ENCODE results near the gene CFAP65.

CFAP65 gene

DNA sequence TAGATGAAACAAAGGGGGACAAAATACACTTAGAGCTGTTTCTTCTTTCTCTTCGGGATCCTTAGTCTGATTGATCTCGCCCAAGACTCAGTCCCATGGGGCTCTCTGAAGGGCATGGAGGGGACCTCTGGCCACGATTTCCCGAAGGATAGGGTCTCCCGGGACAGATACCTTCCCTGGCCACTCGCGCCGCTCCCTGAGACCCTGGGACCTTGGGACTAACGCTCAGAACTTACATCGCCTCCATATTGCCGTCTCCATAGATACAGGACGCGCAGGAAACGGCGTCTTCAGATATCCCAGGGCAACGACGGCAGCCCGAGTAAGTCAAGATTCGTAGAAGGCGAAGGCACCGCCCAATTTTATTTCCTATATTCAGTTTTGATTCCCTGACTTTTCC lies at the start of gene CFAP65:
CFAP65 (minus strand) TSS at position 265 of the 400 bp plus-strand sequence. CDS start 2,468 bp downstream, outside the sequence.
- no peak for FAIRE-seq

DNA sequence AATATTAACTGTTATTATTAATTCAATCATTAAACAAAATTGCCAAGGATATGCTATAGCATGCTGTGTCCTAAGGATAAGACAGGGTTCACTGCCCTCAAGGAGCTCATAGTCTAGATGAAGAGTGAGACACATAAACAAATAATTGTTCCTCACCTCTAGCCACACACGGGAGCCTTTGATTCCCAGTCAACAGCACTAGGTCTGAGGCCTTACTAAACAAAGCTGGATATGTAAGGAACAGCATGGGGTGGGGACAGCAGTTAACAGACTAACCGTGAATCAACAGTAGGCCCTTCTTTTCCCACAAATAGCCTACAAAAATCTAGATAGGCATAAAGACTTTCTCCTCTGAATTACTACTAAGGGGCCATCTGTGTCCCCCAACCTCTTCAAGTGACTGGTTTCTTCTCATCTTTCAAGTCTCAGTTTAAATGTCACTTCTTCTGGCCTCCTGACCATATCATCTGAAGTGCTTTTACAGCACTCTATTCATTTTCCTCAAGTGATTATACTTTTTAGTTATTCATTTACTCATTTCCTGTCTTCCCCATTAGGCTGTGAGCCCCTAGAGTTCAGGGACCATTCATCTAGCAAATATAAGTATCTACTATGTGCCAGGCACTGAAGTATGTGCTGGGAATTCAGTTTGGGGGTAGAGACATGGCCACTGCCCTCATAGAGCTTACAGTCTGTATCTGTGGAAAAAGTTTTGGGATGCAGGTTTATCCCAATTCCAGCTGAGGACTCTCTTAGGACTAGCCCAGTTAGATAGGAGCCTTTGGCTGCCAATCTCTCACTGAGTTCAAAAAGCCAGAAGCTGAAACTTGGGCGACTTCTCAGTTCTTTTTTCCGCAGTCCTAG lies 49.4 kb upstream of the CFAP65 start:
- no peak for FAIRE-seq

GRCh38 chr2:219089330-219089729 lies 48.0 kb upstream of the CFAP65 start:
- no peak for FAIRE-seq

DNA sequence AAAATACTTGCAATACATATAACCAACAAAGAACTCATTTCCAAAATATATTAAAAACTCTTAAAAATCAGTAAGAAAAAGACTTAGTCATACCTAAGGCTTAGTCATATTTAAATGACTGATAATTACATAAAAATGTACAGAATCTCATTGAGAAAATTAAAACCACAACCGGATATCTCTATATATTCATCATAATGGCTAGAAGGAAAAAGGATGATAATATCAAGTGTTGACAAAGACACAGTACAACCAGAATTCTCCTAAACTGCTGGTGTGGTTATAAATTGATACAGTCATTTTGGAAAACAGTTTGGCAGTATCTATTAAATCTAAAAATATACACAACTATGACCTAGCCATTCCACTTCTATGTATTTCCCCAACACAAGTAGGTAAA lies 46.5 kb upstream of the CFAP65 start:
- no peak for FAIRE-seq

DNA sequence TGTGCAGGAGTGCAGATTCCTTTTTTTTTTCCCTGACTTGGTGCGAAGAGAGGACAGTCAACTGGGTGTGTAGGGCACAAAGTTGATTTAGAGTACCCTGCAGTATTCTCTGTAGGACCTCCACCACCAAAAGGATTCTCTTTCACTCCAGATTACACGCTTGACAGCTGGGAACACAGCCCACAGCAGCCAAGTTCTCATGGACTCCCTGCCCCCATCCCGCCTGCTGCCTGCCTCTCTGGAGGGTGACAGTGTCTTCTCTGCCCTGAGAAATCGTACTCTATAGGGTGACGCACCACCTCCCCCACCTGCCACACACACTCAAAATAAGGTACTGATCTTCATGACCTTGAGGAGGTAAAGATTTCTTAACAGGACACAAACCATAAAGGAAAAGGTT lies 46.0 kb upstream of the CFAP65 start:
- no peak for FAIRE-seq

DNA sequence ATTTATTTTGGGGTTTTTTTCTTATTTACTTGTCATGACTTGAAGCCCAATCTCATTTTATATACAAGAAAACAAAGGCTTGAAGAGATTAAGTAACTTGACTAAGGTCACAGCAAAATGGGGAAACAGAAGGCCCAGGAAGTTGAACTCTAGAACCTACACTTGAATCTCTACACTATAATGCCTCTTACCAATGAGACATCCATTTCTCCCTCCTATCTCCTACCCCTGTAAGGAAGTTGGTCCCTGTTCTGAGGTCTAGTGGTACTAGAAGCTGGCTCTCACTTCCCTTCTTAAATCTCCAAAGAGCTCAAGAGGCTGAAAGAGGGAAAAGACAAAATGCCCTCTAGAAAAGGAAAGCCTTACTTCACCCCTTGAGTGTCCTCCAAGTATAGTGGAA lies 44.9 kb upstream of the CFAP65 start:
- no peak for FAIRE-seq

- FAIRE-seq, result no peak
Measured at GRCh38 chr2:219084791-219085190, 43.5 kb upstream of the CFAP65 start.

- FAIRE-seq, result no peak
Measured at GRCh38 chr2:219082332-219082958, 41.1 kb upstream of the CFAP65 start.

GRCh38 chr2:219081701-219082331 lies 40.5 kb upstream of the CFAP65 start:
- no peak for FAIRE-seq

GRCh38 chr2:219081096-219081495 lies 39.8 kb upstream of the CFAP65 start:
- no peak for FAIRE-seq

DNA sequence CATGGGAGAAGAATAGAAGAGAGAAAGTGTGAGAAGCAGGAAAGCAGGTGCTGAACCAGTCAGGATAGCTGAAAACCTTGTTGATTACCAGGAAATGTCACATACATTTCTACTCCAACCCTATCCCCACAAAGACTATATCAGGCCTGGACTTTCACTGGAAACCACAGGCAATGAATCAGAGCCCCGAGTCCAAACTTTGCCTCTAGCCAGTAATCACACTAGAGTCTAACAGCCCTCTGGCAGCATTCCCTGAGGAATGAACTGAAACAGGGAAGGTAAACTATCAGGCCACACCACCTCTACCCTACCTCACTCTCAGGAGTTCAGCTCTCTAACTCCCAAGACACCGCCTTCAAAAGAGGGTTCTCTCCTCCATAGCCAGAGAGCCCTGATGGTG lies 38.1 kb upstream of the CFAP65 start:
- no peak for FAIRE-seq

DNA sequence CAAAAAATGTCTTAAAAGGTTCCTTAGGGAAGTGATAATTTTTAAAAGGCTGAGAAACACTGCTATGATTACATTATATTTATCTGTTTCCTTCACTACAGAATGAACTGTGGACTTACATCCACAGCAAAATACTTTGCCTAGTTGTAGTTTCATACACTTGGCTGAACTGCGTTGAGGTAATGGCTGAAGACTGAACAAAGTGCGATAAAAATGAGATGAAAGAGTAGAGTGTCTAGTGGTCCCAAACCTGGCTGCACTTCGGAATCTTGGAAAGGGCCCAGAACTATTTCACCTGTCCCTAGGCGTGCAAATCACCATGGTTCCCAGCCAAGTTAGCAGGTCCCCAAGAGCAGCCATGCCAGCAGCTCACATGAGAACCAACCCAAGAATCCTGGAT lies 37.6 kb upstream of the CFAP65 start:
- no peak for FAIRE-seq

DNA sequence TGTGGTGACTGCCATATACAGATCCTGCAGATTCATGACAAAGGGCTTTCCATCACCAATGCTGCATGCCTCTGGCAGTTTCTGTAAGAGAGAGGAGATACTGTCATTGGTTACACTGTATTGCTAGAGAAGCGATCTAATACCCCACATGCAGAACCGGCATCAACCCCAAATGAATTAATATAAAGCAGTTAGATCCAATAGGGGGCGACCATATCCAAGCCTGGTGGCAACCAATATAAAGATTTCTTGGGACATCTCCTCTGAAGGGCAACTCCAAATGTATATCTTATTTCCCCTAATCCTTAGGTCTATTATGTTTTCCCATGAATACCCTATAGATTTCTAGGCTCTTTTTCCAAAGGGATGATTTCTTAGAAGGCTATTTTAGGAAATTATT lies 36.8 kb upstream of the CFAP65 start:
- FAIRE-seq, result no peak

- no peak for FAIRE-seq
Measured at GRCh38 chr2:219076253-219076652, 34.9 kb upstream of the CFAP65 start.

- no peak for FAIRE-seq
Measured at GRCh38 chr2:219073413-219074129, 32.3 kb upstream of the CFAP65 start.

DNA sequence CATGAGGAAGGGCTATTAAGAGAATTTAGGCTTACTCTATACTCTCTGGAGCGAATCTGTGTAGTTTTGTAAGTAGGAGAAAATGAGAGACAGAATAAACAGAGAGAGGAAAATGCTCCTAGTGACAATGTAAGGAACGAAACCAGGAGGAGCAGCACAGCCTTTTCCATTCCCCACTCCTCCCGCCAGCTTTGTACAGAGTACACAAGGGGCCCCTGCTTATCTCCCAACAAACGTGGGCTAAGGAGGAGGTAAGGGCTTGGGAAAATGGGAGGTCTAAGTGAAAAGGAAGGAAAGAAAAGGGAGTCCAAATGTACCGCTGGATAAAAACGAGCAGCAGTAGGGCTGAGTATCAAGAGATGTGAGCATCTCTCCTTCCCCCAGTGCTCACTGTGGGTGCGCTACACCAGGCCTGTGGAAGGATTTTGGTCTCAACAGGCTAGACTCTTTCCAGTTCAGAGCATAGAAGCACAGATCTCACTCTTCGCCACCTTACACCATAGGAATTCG lies 31.5 kb upstream of the CFAP65 start:
- no peak for FAIRE-seq

- FAIRE-seq, result no peak
Measured at GRCh38 chr2:219071131-219071816, 30.0 kb upstream of the CFAP65 start.

DNA sequence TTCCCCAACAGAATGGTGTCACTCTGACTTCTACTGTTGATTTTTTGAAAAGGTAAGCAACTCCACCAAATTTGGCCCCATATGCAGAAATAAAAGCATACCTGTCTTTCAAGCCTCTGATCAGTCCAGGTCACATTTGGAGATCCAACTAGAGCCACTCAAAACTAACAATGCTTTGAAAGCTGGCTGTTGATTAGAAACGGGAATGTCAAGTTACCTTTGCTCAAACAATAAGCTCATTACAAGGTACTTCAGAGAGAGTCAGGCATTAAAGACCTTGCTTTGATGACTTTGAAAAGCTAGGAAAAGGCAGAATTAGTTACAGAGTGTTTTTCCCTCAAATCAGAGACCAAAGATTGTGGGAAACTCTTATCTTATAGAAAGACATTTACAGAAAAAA lies 24.2 kb upstream of the CFAP65 start:
- FAIRE-seq, result no peak

- no peak for FAIRE-seq
Measured at GRCh38 chr2:219062081-219062480, 20.8 kb upstream of the CFAP65 start.

DNA sequence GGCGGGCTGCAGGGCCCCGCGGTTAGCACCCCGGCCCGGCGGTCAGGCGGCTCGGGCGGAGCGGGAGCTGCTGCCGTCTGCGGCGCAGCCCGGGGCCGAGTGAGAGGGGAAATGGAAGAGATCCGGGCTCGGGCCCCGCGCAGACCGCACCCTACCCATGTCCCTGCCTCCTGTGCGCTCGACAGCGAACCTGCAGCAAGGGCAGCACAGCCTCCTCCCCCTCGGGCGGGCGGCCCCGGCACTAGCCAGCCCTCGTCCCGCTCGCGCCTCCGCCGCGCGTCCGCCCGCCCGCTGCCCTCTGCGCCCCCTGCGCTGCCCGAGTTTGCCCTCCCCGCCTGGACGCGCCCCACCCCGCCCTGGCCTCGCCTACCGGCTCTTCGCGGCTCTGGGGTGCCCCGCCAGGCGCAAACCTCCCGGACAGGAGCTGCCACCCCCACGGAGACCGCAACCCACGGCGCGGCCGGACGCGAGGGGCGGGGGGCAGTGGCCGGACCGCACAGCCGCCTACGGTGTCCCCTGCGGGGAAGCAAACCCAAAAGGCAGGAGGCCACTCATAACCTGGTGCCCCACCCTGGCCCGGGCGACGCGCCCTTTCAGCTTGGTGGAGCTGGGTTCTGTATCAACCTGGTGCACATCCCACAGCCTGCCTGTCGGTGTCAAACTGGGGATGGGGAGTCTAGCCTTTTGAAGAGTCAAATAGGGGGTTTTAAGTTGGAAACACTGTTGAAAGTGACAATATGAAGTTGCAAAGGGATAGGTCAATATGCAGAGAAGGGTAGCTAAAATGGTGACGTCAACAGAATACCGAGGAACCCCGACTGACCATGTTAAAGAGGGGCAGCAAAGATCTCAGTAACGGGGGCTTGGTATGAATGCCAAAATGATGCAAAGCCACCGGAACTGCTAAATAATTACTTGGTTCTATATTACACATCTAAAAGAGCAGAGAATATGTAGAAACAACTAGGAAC lies 19.8 kb upstream of the CFAP65 start, which contains the start of gene IHH:
IHH (minus strand) TSS at position 101 of the 971 bp plus-strand sequence. CDS start 454 bp downstream, outside the sequence.
- FAIRE-seq, result no peak
